Psoas muscle (tissue), 8 donors: ENCODE results near the gene FAR1. TPM values are rescaled to one million over a fixed set of nuclear protein-coding genes. Genes with fewer than 3 reads are reported as not detected.
"Not testable (repeated sequence)": the region's sequence is repeated elsewhere in the genome, so short reads cannot be mapped to it uniquely, and the experiment has no call there.

Experiments used
- ATAC-seq, 4 donors: fragments of 200-7000 bp; cut with Tn5 transposase; one replicate each; pipeline ENCODE4 v1.9.1; 2020; ENCODE audit warnings: moderate library complexity in 3 of 4, mild to moderate bottlenecking in 2 of 4
- DNase-seq, 2 donors: peaks; one replicate each; pipeline ENCODE4 v3.0.0-alpha.2; 2020
- H3K27ac ChIP-seq: fragments of 200-600 bp; one replicate; pipeline ENCODE4 v1.8.0; 2022
- H3K27me3 ChIP-seq, 3 donors: fragments of 200-600 bp in 1 of 3; one replicate each; pipeline versions ENCODE4 v1.6.1 to v1.8.0; 2013 to 2022; ENCODE audit warnings: low read length in 2 of 3, mild to moderate bottlenecking in 2 of 3, moderate library complexity in 1 of 3; ENCODE audit not compliant: insufficient read depth in 3 of 3
- H3K36me3 ChIP-seq, 2 donors: fragments of 200-600 bp in 1 of 2; one replicate each; pipeline versions ENCODE4 v1.6.1 to v1.8.0; 2013 to 2022; ENCODE audit warnings: low read depth in 1 of 2, mild to moderate bottlenecking in 1 of 2, moderate library complexity in 1 of 2; ENCODE audit not compliant: insufficient read depth in 1 of 2
- H3K4me1 ChIP-seq: fragments of 200-600 bp; one replicate; pipeline ENCODE4 v1.8.0; 2022
- H3K4me3 ChIP-seq: fragments of 200-600 bp; one replicate; pipeline ENCODE4 v1.8.0; 2022; ENCODE audit warnings: mild to moderate bottlenecking
- H3K9me3 ChIP-seq: fragments of 200-600 bp; one replicate; pipeline ENCODE4 v1.8.0; 2022
- CTCF ChIP-seq: fragments of 200-600 bp; IDR thresholded peaks from one replicate; pipeline ENCODE4 v1.8.0; 2022; ENCODE audit warnings: antibody characterized with exemption
- WGBS, 3 donors: extraction: QIAGEN DNeasy Blood & Tissue Kit; methylation state at CpG; one replicate each; pipeline versions ENCODE4 v1.1.6 to v1.1.7; 2013; 5-methylcytosine and 5-hydroxymethylcytosine counted together
- intact Hi-C, 2 donors: fragments of 100-400 bp; cut with DNase I; formaldehyde crosslinking; loops; one replicate each; pipeline versions ENCODE4 v1.11.0 to v1.14.2; 2022
- long read RNA-seq, 2 donors: library from polyadenylated mRNA; unstranded; transcript quantifications; one replicate each; pipeline ENCODE4 v2.0.0, GENCODE V29; 2021
- polyA plus RNA-seq, 3 donors: library from polyadenylated mRNA; stranded (reverse); fragments of 200-250 nt; gene quantifications; one replicate each; pipeline ENCODE4 v1.2.3, GENCODE V29; 2013
- total RNA-seq, 4 donors: library from RNA; stranded (reverse); fragmentation: NEBNext Ultra II Directional in 2 of 4; extraction: Animal tissue kit (Norgen Biotek cat#: 25700) in 2 of 4; gene quantifications; one replicate each; pipeline versions ENCODE4 v1.2.1 to v1.2.4, GENCODE V29; 2021 to 2023
- donor health status: healthy with polysubstance abuse.
- donor health status: DM: no; HTN: no; CAD: no; lungs with moderate emphysema.
- donor health status: Bipolar disorder and iron deficiency.
- donor health status: healthy.
- donor health status: DM: yes; HTN: yes; CAD: no.
- donor health status: DM: no; HTN: no; CAD: no.
- donor health status: DM: no; HTN: no; CAD: no.
- donor health status: DM: yes; HTN: yes; CAD: no.

Gene FAR1
- total RNA-seq (10 to 100 TPM; 23.8 to 35.4 (median 25.3) TPM), polyA plus RNA-seq (10 to 100 TPM; 10.2 to 23.7 (median 17.2) TPM)
- long read RNA-seq, donor 1, full-length matches to known transcripts, result 8 of 11 reads
- long read RNA-seq, donor 1, partial matches to known transcripts, result 2 of 11 reads
- long read RNA-seq, donor 1, other reads (novel, unspliced or antisense), result 1 of 11 reads
- long read RNA-seq, donor 2, full-length matches to known transcripts, result 11 of 13 reads
- long read RNA-seq, donor 2, partial matches to known transcripts, result 2 of 13 reads
- long read RNA-seq, donor 2, other reads (novel, unspliced or antisense), result 0 of 13 reads

- intact Hi-C loops, result no loop called here
- no peaks in the 10 kb centered on the region for H3K9me3 ChIP-seq
- no peaks in the 10 kb centered on the region for H3K27me3 ChIP-seq
- peak within 1 kb of the TSS; percentile 98 for H3K4me3 ChIP-seq
- ATAC-seq (peak; percentile 97 to 99 (median 98)), DNase-seq (peak; percentile 98)
- peak; percentile 57 for TF ChIP-seq CTCF
- H3K4me1 ChIP-seq, result peaks cover 13% of the 10 kb centered on the region
- H3K27ac ChIP-seq, result peak within 1 kb of the TSS; percentile 89
- no peaks in the 10 kb centered on the region for H3K36me3 ChIP-seq
- WGBS, 3 donors, result 0 to 1% (median 1%) methylated on average over 62 to 104 of the region's 104 CpGs
These were observed at the start of gene FAR1 for GRCh38 chr11:13668102-13668956. FAR1 (plus strand) TSS chr11:13668668; CDS start chr11:13694766, 26,098 bp downstream.

GRCh38 chr11:13620063-13620462, 48.4 kb upstream of the FAR1 start:
- ATAC-seq, result no peak
- TF ChIP-seq CTCF, result no peak
- peaks cover 7% of the 10 kb centered on the region for H3K9me3 ChIP-seq
- no peaks in the 10 kb centered on the region for H3K27me3 ChIP-seq
- no peaks in the 10 kb centered on the region for H3K36me3 ChIP-seq
- intact Hi-C loops, result no loop called here
- H3K27ac ChIP-seq, result no peak overlapping the region
- H3K4me3 ChIP-seq, result no peak overlapping the region
- no peak for DNase-seq
- no peaks in the 10 kb centered on the region for H3K4me1 ChIP-seq
- 52 to 60% (median 58%) methylated on average over 2 of the region's 2 CpGs for WGBS, 3 donors

- H3K4me3 ChIP-seq, H3K4me1 ChIP-seq, ATAC-seq, intact Hi-C loops, H3K36me3 ChIP-seq, DNase-seq, H3K9me3 ChIP-seq, H3K27ac ChIP-seq, H3K27me3 ChIP-seq: not testable (repeated sequence)
- WGBS, 3 donors, result 85 to 91% (median 88%) methylated on average over 3 of the region's 3 CpGs
These were observed 41.6 kb upstream of the FAR1 start for GRCh38 chr11:13626818-13627217.

GRCh38 chr11:13628634-13629033, 39.8 kb upstream of the FAR1 start:
- ATAC-seq, DNase-seq, intact Hi-C loops, H3K4me3 ChIP-seq, H3K27ac ChIP-seq, H3K27me3 ChIP-seq, H3K36me3 ChIP-seq, H3K9me3 ChIP-seq, H3K4me1 ChIP-seq: not testable (repeated sequence)
- 83 to 86% (median 83%) methylated on average over 7 to 8 of the region's 8 CpGs for WGBS, 3 donors

GRCh38 chr11:13629779-13630178, 38.7 kb upstream of the FAR1 start:
- no peak for DNase-seq
- intact Hi-C loops, result no loop called here
- Histone ChIP-seq H3K4me3 (no peak overlapping the region), H3K27ac (no peak overlapping the region), H3K27me3 (peaks cover 0 to 3% (median 0%) of the 10 kb centered on the region in 3 donors), H3K9me3 (no peaks in the 10 kb centered on the region), H3K36me3 (no peaks in the 10 kb centered on the region), H3K4me1 (no peaks in the 10 kb centered on the region)
- 92 to 97% (median 93%) methylated on average over 1 of the region's 1 CpG for WGBS, 3 donors
- ATAC-seq, result no peak
- TF ChIP-seq CTCF, result no peak
